COLO668 (cell line): ENCODE results near the gene GPR153.
A peak's percentile ranks its signal among the peaks of the same experiment; 100 is the strongest.

Source experiments
- DNase-seq: peaks from one replicate; lab custom pipeline; 2025; ENCODE audit not compliant: unreplicated experiment; lab: John Stamatoyannopoulos, UW

The GPR153 gene

DNA sequence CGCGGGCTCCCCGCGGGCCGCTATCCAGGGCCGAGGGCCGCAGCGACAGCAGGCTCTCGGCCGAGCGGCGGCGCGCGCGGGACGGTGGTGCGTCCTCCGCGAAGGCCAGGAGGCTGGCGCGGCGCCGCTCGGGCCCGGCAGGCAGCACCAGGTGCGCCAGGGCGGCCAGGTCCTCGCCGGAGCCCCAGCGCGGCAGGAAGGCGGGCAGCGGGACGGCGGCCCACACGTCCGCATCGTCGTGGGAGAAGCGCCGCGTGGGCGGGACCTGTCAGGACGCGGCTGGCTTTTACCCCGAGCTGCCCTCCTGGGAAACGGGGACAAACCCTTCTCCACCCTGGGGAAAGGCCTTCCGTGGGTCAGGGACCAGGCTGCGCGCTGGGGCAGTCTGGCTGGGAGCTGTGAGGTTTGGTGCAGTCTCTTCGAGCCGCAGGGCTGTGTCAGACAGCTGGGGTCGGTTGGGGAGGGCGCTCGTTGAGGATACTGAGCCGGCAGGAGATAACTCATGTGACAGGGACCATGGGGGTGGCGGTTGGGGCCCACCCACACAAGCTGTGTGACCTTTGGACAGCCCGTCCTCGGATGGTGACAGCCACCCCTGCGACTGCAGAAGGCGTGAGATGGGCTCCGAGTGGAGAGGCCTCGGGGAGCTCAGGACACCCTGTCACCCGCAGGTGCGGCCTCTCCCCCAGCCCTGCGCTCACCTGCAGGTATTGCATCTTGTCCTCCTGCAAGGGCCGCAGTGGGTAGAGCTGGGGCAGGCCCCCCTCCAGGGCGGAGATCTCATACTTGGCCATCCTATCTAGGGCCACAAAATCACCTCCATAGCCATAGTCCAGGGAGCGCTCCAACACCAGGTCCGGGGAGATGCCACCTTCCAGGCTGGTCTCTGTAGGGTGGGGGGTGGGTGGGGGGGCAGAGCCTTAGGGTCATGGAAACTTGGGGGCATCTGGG is 10.9 kb downstream of the GPR153 start:
- DNase-seq, result peak; percentile 81

DNA sequence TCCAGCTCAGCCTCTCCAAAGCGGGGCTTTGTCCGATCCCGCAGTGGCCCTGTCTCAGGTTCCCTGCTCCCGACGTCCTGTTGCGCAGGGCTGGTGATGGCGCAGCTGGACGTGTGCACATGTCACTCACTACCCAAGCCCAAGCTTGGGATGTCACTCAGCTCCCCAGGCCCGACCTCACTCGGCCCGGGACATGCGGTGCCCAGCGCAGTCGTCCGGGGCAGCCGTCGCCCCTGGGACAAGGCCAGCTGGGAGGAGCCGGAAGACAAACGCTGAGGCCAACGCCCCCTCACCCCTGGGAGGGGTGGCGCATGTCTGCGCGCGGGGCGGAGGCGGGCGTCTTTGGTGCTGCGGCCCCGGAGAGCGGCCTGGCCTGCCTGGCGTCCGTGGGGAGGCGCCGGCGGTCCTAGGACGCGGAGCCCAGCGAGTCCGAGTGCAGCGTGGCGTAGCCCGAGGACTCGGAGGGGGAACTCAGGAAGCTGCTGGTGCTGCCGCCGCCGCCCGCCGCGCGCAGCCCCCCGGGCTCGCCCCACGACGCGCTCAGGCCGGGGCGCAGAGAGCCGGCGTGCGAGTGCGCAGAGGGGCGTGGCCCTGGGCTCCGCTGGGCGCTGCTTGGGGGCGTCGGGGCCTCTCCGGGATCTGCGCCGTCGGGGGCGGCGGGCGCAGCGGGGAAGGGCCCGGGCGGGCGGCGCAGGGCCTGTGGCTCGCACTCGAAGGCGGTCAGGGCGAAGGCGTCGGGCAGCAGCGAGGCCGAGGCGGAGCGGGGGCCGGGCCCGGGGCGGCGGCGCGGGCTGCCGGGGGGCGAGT is 11.8 kb downstream of the GPR153 start:
- DNase-seq, result peak; percentile 49

DNA sequence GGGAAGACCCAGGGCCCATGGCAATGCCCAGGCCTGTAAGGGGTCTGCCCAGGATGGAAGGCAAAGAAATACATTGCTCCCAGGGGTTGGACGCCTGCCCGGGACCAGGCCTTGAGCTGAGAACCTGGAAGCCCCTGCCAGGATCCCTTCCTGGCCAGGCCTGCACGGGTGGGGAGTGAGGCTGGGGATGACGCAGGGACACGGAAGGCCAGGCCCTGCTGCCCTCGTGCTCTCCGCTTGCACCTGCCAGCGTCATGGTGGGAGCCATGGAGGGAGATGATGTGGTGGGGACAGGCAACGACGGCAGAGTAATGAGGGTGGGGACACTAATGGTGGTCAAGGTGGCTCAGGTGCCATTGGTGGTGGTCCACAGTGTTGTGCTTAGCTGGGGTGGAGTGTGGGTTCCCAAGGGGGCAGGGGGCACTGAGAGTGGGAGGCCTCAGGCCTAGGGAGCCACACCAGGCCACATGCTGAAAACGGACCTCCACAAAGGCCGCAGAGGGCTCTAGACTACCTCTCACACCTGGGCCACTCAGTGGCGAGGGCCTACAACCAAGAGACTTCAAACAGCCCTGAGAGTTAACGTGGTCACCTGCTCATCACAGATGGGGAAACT is 12.6 kb downstream of the GPR153 start:
- DNase-seq, result no peak

DNA sequence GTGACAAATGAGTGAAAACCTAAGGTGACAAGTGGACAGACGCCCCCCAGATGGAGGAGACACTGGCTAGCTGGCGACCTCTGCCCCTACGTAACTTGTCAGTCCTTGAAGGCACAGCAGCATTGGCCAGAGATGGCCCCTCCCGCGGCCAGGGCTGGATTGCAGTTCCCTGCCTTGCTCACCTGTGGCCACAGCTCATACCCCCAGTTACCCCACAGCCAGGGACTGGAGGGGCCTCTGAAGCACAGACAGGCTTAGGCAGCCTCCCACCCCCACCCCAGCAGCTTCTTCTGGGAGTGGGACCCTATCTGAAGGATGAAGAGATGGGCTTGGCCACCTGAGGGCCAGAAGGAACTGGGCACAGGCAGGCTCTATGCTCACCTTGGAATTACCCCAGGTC is 13.2 kb downstream of the GPR153 start:
- DNase-seq, result no peak

DNA sequence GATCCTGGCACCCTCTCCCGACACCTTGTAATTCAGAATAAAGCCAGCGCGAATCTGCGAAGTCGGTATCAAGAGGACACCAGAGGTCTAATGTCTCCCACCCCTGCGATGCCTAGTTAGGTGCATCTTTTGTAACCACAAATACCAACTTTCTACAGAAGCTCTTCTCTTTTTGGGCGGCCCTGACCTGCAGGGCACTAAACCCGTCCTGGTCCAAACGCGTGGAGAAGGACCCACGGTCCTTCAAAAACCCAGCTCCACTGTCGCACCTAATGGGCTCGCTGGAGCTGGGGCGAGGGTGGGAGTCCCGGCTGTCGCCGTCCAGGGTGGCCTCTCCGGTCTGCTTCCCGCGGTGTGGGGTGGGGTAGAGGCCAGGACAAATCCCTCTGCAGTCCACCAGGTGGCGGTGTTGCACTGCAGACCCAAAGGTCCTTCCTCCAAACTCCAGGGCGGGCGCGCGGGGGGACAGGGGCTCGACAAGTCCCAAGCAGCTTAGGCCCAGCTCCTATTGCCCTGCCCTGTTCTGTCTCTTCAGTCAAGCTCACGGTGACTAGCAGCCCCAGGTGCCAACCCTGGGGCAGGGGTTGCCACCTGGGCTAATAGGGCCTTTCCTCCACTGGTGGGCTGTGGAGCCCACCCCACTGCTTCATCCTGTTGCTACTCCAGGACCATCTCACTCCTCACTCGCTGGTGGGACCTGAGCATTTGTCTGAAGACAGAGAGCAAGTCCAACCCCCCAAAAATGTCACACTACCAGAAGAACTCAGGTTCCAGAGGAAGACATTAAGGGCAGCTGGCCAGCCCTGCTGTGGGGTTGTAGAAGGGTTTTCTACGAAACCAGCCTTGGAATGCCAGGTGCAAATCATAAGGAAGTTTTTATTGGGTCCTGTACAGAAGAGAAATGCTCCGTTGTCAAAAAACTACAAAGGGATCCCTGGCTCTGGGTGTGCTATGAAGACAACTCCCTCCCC is 14.1 kb downstream of the GPR153 start:
- peak; percentile 94 for DNase-seq

DNA sequence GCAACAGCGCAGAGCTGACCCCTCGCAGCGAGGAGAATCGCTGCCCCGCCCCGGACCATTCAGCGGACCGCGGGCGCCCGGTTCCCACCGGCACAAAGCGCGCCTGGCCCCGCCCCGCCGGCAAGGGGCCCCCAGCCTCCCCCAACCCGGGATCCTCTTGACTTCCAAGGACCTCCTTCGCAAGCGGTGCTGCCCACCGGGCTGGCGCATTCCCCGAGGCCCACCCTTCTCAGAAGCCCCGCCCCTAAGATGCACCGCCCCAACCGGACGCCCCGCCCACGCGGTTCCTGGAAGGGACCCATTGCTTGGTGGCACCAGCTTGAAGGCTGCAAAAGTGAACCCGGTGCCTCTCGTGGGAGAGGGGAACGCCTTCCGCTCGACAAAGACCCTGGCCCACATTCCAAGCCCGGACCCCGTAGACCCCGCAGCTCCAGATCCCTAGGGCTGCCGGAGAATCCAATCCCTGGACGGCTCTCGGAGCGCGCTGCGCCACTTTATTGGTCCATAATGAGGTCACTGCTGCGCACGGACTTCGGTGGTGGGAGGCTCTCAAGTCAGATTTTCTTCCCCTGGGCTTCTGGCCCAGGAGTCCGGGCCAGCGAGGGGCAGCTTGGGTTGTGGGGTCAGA is 14.9 kb downstream of the GPR153 start:
- DNase-seq, result peak; percentile 72

DNA sequence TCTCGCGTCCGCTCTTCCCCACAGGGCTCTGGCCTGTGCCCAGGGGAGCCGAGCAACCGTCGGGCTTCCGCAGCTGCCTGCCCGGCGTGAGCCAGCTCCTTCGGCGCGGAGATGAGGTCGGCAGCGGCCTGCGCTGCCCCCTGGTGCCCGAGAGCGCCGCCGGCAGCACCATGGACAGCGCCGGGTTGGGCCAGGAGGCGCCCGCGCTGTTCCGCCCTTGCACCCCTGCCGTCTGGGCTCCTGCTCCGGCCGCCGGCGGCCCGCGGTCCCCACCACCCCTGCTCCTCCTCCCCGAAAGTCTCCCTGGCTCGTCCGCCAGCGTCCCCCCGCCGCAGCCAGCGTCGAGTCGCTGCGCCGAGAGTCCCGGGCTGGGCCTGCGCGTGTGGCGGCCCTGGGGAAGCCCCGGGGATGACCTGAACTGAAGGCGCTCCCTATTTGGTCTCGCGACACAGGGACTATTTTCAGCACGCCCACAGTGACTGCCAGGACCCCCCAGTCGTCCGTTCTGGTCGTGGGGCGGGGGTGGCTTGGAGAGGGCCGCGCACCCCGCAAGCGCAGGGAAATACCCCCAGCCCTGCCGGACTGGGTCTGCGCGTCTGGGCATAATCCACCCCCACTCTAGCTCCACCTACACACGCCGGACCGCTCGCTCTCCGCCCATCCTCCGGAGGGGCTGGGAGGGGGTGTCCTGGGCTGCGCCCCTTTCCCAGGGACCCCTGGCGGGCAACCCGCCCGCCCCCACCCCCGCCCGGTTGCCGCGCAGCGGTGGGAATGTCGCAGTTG is 15.6 kb downstream of the GPR153 start:
- DNase-seq, result peak; percentile 96

DNA sequence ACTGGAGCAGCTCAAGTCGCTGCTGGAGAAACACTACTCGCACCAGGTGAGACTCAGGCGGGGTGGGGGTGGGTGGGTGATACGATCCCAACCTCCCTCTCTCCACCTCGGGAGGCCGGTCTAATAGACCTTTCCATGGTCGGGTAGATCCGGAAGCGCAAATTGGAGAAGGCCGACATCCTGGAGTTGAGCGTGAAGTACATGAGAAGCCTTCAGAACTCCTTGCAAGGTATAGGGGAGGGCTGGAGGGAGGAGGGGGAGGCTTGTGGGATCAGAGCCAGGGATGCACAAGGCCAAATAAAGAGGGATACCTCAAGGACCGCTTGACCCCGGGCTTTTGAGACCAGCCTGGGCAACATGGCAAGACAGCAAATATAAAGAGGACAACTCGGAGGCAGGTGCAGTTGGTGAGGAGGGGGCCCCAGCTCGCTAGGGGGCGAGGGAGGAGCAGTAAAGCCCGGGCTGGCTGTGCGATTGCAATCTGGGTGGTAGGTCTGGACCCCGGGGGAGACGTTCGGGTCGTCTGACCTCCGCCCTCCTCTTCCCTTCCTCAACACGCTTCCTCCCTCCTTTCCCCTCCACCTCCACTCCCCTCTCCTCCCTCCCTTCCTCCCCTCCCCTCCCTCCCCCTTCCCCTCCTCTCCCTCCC is 16.4 kb downstream of the GPR153 start:
- DNase-seq, result no peak

DNA sequence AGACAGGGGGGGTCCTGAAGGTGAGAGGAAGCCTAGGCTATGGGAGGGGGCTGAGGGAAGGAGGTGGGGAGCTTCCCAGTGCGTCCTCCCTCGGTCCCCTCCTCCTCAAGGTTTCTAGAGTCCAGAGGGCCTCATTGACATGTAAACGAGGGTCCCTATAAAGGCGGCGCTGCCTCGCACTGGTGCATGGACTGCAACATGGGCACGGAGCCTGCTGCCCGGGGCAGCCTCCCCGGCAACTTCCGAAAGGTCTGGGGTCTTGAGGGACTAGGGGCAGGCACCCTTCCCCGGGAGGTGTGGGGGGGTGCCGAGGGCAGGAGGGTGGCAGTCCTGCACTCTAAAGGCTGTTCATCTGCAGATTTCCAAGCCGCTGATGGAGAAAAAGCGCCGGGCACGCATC is 16.9 kb downstream of the GPR153 start, which contains the start of gene HES3:
Gene HES3, plus strand, starts transcription at position 187 of the 400 bp plus-strand sequence. Its CDS starts 187 bp downstream, at position 374.
- DNase-seq, result no peak

DNA sequence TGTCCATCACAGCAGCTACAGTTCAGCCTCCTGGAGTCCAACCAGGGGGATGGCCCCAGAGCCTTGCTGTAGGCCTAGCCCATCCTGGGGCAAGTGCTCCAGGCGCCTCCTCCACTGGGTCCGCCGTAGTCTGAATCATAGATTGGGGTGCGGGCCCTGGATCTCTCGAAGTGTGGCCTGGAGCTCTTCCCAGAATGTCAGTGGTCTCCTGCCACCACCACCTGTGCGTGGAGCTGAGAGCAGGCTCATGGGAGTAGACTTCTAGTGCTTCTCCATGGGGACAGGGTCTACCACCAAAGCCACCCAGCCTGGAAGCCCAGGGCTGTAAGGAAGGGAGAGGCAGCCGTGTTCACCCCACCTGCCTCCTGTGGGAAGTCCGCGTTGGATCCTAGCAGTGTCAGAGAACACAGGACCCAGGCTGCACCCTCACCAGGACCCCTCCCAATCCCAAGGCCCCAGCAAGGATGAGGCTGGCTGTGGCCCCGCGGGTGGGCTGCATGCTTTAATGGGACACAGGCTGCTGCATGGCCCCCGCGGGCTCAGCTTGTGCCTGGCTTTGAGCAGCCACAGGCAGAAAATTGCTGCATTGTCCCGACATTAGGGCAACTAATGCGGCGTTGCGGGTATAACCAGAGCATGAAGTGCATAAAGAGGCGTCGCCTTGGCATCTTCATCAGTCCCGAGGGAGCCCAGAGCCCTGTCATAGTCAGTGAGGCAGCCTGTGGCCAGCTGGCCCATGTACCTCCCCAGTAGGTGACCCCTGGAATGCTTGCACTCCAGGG is 17.7 kb downstream of the GPR153 start:
- no peak for DNase-seq

DNA sequence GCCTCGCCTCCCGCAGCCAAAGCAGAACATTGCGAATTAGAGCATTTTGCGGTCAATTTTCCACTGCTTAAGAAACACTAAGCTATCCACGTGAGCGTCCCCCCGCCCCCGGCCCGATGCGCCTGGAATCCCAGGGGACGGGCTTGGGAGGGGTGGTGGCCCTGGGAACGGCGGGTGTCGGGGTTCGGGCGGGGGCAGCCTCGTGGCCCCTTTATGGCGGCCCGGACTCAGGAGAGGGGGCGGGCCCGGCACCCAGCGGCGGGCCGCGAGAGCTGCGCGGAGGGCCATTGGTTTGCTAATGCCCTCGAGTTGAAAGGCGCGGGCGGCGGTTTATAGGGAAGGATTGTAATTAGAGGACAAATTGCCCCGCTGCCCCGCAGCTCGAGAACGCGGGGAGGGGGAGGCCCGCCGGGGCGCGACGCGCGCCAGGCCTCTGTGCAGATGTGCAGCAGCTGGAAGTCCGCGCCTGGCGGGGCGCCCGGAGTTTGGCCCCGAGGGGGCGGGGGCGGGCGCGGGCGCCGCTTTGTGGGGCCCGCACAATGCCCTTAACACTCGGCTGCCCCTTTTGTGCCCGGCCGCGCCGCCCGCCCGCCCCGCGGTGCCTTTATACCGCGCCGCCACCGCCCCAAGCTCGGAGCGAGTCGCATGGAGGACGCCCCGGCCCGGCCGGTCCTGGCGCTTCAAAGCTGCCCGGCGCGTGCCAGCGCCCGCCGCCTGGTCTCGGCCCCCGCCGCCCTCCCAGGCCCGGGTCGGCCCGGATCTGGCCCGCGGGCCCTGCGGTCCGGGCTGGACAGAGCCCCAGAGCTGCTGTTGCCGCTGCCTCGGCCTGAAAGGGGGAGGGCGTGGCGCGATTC is 18.8 kb downstream of the GPR153 start:
- DNase-seq, result peak; percentile 56

DNA sequence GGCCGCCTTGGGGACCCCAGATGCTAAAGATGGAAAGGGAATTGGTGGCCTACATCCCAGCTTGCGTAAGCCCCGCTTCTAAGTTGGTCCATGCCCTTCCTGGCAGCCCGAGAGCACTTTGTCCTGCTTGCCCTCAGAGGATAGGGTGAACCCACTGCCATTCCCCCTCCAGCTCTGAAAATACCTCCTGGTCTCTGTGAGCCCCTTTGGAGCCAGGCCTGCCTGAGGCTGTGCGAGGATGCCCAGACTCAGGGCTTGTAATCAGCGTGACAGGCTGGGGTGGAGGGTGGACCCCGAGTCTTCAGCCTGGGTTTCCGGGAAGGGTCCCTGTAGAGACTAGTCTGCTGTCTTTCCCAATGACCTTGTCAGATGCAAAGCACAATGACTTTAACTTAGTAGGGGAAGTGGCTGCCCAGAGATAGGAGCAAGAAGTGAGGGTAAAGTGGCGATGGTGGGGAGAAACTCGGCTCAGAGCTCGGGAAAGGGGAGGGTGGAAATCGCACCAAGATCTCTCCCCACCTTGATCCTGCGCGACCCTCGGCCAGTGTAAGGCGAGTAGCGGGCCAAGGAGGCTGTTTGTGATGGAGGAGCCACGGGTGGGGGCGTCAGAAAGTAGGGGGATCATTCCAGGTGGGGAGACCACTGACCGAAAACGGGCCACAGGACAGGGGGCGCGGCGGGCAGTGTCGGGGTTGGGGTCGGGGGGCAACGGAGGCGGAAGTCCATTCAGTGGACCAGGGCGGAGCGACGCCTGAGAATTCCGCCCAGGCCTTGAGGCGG is 19.6 kb downstream of the GPR153 start:
- DNase-seq, result no peak

DNA sequence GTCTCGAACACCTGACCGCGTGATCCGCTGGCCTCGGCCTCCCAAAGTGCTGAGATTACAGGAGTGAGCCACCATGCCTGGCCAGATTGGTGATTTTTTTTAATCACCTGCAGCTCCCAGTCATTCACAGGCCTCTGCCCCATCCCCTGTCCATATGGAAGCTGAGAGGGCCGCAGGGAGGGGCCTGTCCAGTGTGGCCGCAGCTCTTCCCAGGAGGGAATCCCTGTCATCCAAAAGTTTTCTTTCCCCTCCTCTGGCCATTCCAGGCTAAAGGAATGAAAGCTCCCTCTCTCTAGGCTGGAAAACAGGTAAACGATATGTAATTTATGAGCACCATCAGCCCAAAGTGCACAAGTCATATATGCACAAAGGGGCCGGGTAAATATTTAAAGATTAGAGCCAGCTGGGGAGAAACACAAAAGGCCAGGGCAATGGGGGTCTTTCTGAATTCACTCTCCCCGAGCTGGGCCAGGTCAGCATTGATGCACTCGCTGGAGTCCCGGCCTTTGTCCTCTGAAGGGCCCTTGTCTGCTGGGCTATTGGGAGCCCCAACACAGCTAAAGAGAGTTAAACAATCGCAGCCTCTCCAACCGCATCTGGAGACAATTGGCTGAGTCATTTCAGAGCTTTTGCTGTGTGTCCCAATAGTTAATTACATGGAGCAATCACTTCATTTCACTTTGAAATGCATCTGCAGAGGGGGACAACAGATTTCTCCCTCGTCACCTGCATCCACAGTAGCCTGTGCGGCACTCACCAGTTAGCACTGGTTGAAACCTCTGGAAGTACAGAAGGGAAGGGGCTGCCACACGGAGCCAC is 20.7 kb downstream of the GPR153 start:
- DNase-seq, result peak; percentile 78

DNA sequence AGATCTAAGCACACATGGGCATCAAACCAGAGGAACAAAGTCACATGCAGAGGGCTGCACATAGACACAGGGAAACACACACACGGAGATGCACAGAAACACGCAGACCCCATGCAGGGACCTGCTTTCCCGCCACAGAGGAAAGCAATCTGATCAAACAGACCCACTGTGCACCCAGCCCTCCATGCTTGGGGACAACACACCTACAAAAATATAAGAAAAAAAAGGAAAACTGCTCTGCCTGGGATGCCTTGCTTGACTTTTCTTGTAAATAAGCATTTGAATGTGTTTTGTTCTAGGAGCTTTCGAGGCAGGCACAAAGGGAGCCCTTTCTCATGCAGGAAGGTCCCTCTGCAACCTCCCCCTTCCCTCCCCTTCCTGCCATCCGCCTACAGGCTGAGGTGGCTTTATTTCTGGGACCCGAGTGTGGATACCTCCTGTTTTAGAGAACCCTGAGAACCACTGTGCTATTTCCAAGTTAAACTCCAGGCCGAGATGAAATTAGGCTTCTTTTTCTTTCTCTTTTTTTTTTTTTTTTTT is 21.6 kb downstream of the GPR153 start:
- no peak for DNase-seq

DNA sequence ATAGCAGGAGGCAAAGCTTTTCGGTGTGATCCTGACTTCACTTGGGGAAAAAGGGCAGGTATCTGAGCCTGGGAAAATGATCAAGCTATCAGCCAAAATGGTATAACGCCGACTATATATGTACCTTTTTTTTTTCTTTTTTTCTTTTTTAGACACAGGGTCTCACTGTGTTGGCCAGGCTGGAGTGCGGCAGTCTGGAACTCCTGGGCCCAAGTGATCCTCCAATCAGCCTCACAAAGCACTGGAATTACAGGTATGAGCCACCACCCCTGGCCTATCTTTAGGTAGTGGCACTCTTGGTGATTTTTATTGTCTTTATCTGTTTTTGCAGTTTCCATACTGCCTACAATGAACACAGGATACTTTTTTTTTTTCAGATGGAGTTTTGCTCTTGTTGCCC is 23.8 kb downstream of the GPR153 start:
- no peak for DNase-seq
